Keratinocyte (primary cell): Measurements from ENCODE around the gene CDYL. TPM values are rescaled to one million over a fixed set of nuclear protein-coding genes. Genes with fewer than 3 reads are reported as not detected.

ENCODE experiments used
- DNase-seq: peaks from one replicate; pipeline ENCODE4 v3.0.0-alpha.2; 2011; ENCODE audit warnings: low read depth, missing footprints, low spot score
- FAIRE-seq: peaks from 2 replicates; lab custom pipeline; 2011; peaks lifted over from hg19 to GRCh38; lab: Jason Lieb, UNC
- H2AFZ ChIP-seq: 2 replicates; pipeline ENCODE4 v1.6.0; 2012; ENCODE audit warnings: low read length, control low read depth, inconsistent platforms; ENCODE audit not compliant: control insufficient read depth
- H3K27ac ChIP-seq: 2 replicates; pipeline ENCODE4 v1.5.1; 2011; ENCODE audit warnings: low read length; ENCODE audit not compliant: control insufficient read depth, insufficient read depth
- H3K27me3 ChIP-seq: 3 replicates; pipeline ENCODE4 v1.6.0; 2011; ENCODE audit warnings: low read length; ENCODE audit not compliant: control insufficient read depth, insufficient read depth; ENCODE audit errors: extremely low read depth
- H3K36me3 ChIP-seq, 2 experiments: 2 replicates in 1 of 2; 3 replicates in 1 of 2; pipeline ENCODE4 v1.5.1; 2011; ENCODE audit warnings: low read length in 2 of 2, mild to moderate bottlenecking in 1 of 2; ENCODE audit not compliant: control insufficient read depth in 2 of 2, insufficient read depth in 2 of 2; ENCODE audit errors: extremely low read depth in 1 of 2
- H3K4me1 ChIP-seq: 3 replicates; pipeline ENCODE4 v1.5.1; 2011; ENCODE audit warnings: low read length; ENCODE audit not compliant: control insufficient read depth, insufficient read depth; ENCODE audit errors: extremely low read depth
- H3K4me2 ChIP-seq: 3 replicates; pipeline ENCODE4 v1.6.0; 2011; ENCODE audit warnings: low read depth, low read length; ENCODE audit not compliant: control insufficient read depth, insufficient read depth; ENCODE audit errors: extremely low read depth
- H3K4me3 ChIP-seq, 3 experiments: fragments of 200-600 bp in 1 of 3; sonication (generic) in 1 of 3; 2 replicates in 2 of 3; 3 replicates in 1 of 3; pipeline ENCODE4 v1.5.1; 2011 to 2016; ENCODE audit warnings: low read length in 3 of 3, mild to moderate bottlenecking in 3 of 3, control low read depth in 2 of 3, inconsistent platforms in 1 of 3, low read depth in 1 of 3, mixed read lengths in 1 of 3, mixed run types in 1 of 3, moderate library complexity in 1 of 3; ENCODE audit not compliant: control insufficient read depth in 2 of 3, insufficient read depth in 2 of 3; ENCODE audit errors: extremely low read depth in 1 of 3
- H3K79me2 ChIP-seq: 2 replicates; pipeline ENCODE4 v1.6.0; 2012; ENCODE audit warnings: low read length; ENCODE audit not compliant: control insufficient read depth, insufficient read depth
- H3K9ac ChIP-seq: 3 replicates; pipeline ENCODE4 v1.6.0; 2011; ENCODE audit warnings: low read length; ENCODE audit not compliant: control insufficient read depth, insufficient read depth; ENCODE audit errors: extremely low read depth
- H3K9me1 ChIP-seq: 3 replicates; pipeline ENCODE4 v1.6.0; 2011; ENCODE audit warnings: low read length; ENCODE audit not compliant: control insufficient read depth, insufficient read depth; ENCODE audit errors: extremely low read depth
- H3K9me3 ChIP-seq: 2 replicates; pipeline ENCODE4 v1.5.1; 2012; ENCODE audit warnings: low read depth, low read length; ENCODE audit not compliant: control insufficient read depth
- H4K20me1 ChIP-seq: 3 replicates; pipeline ENCODE4 v1.6.0; 2011; ENCODE audit warnings: low read length; ENCODE audit not compliant: control insufficient read depth, insufficient read depth; ENCODE audit errors: extremely low read depth
- EZH2 ChIP-seq: IDR thresholded peaks from one replicate; pipeline ENCODE4 v1.6.1; 2012; ENCODE audit warnings: inconsistent platforms, mild to moderate bottlenecking, low read length, moderate library complexity
- dilution Hi-C: fragments of 300-500 bp; cut with MboI; formaldehyde crosslinking; loops from one replicate; pipeline ENCODE4 v1.7.0; 2020; ENCODE audit warnings: low sequenced_read_pairs; ENCODE audit not compliant: extremely low pct_ligation_motif_present
- polyA plus RNA-seq, 5 experiments: library from polyadenylated mRNA; depleted of rRNA in 3 of 5; stranded (reverse) in 3 of 5; stranded (forward) in 1 of 5; unstranded in 1 of 5; fragments of >200 nt; gene quantifications; 1 replicate in 1 of 5; 2 replicates in 3 of 5; 3 replicates in 1 of 5; pipeline versions ENCODE4 v1.2.1 to v1.2.3, GENCODE V29; 2011 to 2012; ENCODE audit warnings: missing spikeins in 2 of 5, low read depth in 1 of 5, low replicate concordance in 1 of 5
- TF ChIP-seq, protein P1 (sequence below), 3 experiments: IDR thresholded peaks in 1 of 3; conservative IDR thresholded peaks in 1 of 3; optimal IDR thresholded peaks in 1 of 3; 2 replicates in 2 of 3; 3 replicates in 1 of 3; pipeline versions ENCODE3 to v1.5.1; 2011; ENCODE audit warnings: low read length in 3 of 3, mild to moderate bottlenecking in 3 of 3, moderate library complexity in 2 of 3, control low read depth in 1 of 3, inconsistent platforms in 1 of 3; ENCODE audit not compliant: insufficient read depth in 2 of 3; ENCODE audit errors: extremely low read depth in 1 of 3

CDYL gene
- polyA plus RNA-seq, 1 donor (not counting 4 experiments of a cell fraction or from before 2014, with no cell fraction given) = 48.0 TPM

DNA sequence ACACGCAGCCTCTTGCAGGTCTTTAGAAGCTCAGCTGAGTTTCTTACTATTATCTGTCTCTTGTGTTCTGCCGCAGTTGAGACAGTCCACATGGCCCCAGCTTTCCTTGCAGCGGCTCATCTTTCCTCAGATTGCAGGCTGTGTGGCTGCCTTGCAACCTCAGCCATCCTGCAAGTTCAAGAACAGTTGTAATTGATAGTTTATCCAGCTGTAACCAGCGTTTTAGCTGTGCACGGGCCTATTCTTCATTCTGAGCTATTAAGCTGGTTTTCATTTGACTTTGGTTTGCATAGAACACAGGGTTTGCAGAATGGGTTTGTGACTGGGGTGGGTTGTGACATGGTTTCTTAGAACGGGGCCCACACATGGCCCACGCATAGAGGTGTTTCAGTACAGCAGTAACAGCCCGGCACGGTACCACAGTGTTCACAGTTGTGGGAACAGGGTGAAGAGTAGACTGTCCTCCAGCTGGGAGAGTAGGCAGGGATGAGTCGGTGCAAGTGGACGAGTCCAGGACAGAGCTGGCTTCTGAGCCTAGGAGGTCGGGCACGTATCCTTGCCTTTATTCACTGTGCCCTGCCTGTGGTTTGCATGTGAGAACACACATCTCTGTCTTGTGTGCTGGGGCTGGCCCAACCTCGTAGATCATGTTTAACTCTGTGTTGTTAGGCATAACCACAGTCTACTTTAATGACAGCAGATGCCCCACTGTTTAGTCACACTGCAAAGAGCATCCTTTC, 138.4 kb downstream of the CDYL start:
- Histone ChIP-seq H2AFZ (no peak overlapping the region), H3K4me1 (peaks cover 17% of the 10 kb centered on the region), H3K27ac (peak overlapping the region; percentile 56), H3K27me3 (no peaks in the 10 kb centered on the region), H3K4me3 (peak overlapping the region in 1 of 3 experiments; percentile 23), H3K4me2 (peak overlapping the region; percentile 38), H3K9me1 (peaks cover 8% of the 10 kb centered on the region), H3K36me3 (peaks cover 9 to 10% of the 10 kb centered on the region in 2 experiments), H3K9ac (no peak overlapping the region), H4K20me1 (peaks cover 7% of the 10 kb centered on the region), H3K9me3 (no peaks in the 10 kb centered on the region), H3K79me2 (peaks cover 71% of the 10 kb centered on the region)
- peak; percentile 21 for DNase-seq
- dilution Hi-C loops = no loop called here
- TF ChIP-seq, protein P1, sequence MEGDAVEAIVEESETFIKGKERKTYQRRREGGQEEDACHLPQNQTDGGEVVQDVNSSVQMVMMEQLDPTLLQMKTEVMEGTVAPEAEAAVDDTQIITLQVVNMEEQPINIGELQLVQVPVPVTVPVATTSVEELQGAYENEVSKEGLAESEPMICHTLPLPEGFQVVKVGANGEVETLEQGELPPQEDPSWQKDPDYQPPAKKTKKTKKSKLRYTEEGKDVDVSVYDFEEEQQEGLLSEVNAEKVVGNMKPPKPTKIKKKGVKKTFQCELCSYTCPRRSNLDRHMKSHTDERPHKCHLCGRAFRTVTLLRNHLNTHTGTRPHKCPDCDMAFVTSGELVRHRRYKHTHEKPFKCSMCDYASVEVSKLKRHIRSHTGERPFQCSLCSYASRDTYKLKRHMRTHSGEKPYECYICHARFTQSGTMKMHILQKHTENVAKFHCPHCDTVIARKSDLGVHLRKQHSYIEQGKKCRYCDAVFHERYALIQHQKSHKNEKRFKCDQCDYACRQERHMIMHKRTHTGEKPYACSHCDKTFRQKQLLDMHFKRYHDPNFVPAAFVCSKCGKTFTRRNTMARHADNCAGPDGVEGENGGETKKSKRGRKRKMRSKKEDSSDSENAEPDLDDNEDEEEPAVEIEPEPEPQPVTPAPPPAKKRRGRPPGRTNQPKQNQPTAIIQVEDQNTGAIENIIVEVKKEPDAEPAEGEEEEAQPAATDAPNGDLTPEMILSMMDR (optimal IDR thresholded peaks at IDR 0.05 in 1 of 3, IDR thresholded peaks at IDR 0.05 in 1 of 3, conservative IDR thresholded peaks at IDR 0.05 in 1 of 3; ENCODE audit: extremely low read depth in 1 of 3, insufficient read depth in 2 of 3, low read length in 3 of 3) = no peak
- TF ChIP-seq EZH2 = no peak
- peak; percentile 20 for FAIRE-seq

DNA sequence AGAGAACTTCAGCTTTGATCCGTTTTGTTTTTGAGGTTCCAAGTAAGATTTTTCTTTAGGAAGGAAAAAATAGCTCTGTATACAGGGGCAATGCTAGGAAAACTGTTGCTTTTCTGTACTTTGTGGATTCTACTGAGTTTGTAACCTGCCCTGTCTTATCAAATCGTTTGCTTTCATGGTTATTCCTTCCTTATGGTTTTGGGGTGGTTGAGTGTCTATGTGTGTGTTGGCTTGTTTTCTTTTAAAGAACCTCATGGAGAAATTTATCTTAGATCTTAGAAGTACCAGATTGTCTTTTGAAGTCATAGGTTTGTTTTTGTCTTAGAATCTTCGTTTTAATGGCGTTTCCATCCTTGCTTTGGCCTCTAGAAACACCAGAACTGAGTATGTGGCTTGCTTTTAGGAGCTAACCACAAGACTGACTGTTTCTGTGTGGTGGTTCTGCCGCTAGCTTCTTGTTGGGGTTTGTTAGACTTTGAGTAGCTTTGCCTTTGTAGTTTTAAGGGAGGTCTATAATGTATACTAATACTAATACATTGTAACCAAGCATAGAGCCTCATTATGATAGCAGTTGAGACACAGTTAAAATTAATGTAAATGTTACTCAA, 140.9 kb downstream of the CDYL start:
- DNase-seq (no peak), FAIRE-seq (no peak)
- TF ChIP-seq, protein P1 (optimal IDR thresholded peaks at IDR 0.05 in 1 of 3, IDR thresholded peaks at IDR 0.05 in 1 of 3, conservative IDR thresholded peaks at IDR 0.05 in 1 of 3; ENCODE audit: extremely low read depth in 1 of 3, insufficient read depth in 2 of 3, low read length in 3 of 3) = no peak
- no peak for TF ChIP-seq EZH2
- Histone ChIP-seq H3K4me1 (peaks cover 17% of the 10 kb centered on the region), H4K20me1 (peaks cover 12% of the 10 kb centered on the region), H3K9ac (no peak overlapping the region), H3K36me3 (peaks cover 2 to 4% of the 10 kb centered on the region in 2 experiments), H3K27ac (no peak overlapping the region), H3K4me3 (no peak overlapping the region), H3K79me2 (peaks cover 79% of the 10 kb centered on the region), H3K9me1 (peaks cover 8% of the 10 kb centered on the region), H3K27me3 (no peaks in the 10 kb centered on the region), H3K9me3 (no peaks in the 10 kb centered on the region), H3K4me2 (no peak overlapping the region), H2AFZ (no peak overlapping the region)
- dilution Hi-C loops = no loop called here
